HG03342 (cell line): ENCODE results near the gene RNF7.
"Not testable (repeated sequence)": the region's sequence is repeated elsewhere in the genome, so short reads cannot be mapped to it uniquely, and the experiment has no call there.

Experiments
- ATAC-seq: cut with Tn5 transposase; IDR thresholded peaks from one replicate; pipeline ENCODE4 v1.9.1; 2021; ENCODE audit warnings: mild to moderate bottlenecking, moderate library complexity; ENCODE audit not compliant: unreplicated experiment

The RNF7 gene

GRCh38 chr3:141735176-141735575 lies 2.9 kb upstream of the RNF7 start:
- no peak for ATAC-seq

DNA sequence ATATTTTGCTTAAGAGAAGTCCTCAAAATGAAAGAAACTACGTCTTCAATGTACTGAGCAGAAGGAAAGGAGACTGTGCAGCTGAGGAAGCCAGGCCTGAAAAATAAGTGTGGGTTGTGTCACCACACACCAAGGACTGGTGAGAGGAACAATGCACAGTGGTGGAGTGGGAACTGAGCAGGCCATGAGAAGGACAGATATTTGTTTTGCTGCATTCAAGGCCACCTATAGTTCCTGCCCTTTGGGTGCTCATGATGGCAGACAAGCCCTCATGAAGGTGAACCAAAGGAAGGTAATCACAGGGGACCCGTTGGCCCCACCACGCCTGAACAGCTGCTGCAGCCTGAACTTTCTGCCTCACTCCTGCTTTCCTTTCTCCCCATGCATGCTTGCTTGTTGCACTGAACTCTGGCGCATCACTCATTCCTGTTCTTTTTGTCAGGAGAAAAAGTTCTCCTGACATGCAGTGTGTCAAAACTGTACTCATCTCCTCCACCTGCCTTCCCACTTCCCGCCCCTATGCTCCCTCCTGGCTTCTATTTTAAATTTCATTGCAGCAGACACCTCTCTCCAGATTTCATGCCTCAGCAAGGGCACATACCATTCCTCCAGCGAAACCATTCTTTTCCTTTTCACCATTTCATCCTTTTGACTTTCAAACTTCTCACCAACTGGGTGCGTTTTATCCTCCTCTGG lies 2.2 kb upstream of the RNF7 start:
- ATAC-seq: no peak

DNA sequence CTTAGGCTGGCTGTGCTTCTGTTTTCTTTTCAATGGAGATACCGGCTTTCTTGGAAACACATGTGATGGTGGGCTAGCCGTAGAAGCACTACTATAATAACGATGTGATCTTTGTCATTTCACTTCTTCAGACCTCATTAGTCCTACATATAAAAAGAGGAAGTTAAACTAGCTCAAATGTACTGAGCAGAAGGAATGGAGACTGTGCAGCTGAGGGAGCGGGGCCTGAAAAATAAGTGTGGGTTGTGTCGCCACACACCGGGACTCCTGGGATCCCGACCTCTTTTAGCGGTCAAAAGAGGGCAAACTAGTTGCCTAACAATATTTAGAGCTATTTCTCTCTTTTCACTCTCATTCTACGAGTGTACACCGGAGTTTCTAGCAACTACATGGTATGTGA lies 1.0 kb upstream of the RNF7 start:
- no peak for ATAC-seq

GRCh38 chr3:141737678-141738021 lies 448 bp upstream of the RNF7 start:
- no peak for ATAC-seq

DNA sequence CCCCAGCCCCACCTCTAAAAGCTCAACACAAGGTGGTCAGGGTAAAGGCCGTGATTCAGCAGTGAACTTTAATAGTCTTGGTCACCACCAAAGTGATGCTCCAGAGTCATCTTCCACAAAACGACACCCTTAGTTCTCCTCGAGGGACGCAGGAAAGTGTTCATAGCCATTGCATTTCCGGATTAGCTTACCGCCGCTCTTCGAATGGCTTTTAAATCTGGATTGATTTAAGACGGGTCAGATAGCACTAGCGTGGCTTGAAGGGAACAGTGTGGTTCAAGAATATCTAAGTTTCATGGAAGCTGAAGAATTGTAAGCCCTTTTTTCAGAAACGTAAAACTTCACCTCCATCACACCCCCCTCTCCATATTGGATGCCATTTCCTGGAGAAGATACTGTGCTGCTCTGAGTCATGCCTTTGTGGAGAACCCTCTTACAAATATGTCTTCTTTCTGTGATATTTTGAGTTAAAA lies 829 bp downstream of the RNF7 start:
- no peak for ATAC-seq

DNA sequence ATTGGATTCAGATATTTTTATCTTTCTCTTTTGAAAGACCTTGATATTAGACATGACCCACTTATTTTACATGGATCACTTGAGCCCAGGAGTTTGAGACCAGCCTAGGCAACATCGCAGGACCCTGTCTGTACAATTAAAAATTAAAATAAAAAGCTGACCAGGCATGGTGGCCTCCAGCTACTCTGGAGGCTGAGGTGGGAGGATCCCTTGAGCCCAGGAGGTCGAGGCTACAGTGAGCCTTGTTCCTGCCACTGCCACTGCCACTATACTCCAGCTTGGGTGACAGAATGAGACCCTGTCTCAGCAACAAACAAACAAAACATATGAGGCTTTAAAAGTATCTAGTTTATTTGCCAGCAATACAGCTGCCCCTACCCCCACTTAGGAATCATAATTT lies 1.6 kb downstream of the RNF7 start:
- no peak for ATAC-seq

DNA sequence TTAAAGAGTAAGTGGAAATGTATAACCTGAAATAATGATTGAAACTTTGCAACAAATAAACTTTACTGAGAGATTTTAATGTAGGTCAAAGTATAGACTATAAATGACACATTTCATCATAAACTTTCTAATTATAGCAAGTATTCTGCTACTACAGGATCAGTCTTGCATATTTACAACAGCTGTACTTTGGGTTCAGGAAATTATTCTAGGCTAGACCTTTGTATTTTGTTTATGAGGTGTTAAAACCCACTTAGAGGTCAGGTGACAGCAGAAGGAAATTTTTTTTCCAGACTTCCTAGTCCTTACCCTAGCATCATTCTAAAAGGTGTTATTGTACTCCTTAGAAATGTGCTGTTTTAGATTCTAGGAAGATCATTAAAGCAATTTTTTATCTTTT lies 2.3 kb downstream of the RNF7 start:
- no peak for ATAC-seq

GRCh38 chr3:141743305-141743704 lies 5.2 kb downstream of the RNF7 start:
- no peak for ATAC-seq

DNA sequence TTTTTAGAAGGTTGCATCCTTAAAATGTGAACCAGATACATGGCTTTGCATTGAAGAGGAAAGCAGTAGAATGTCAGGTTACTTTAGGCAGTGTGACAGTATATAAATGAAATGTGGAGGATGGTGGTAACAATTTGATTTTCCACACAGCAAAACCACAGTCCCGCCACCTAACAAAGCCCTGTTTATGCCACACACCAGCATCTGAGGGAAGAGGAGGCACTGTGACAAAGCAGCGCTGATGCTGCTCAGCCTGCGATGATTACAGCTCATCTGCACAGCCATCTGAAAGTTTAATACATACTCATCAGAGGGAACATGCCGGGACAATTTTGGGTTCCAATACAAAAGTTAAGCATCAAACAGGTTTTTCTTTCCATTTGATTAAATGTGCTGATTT lies 8.9 kb downstream of the RNF7 start:
- ATAC-seq: no peak

- ATAC-seq: no peak
These were observed 15.3 kb downstream of the RNF7 start for GRCh38 chr3:141753399-141753798.

- no peak for ATAC-seq
These were observed 15.9 kb downstream of the RNF7 start for GRCh38 chr3:141754032-141754431.

DNA sequence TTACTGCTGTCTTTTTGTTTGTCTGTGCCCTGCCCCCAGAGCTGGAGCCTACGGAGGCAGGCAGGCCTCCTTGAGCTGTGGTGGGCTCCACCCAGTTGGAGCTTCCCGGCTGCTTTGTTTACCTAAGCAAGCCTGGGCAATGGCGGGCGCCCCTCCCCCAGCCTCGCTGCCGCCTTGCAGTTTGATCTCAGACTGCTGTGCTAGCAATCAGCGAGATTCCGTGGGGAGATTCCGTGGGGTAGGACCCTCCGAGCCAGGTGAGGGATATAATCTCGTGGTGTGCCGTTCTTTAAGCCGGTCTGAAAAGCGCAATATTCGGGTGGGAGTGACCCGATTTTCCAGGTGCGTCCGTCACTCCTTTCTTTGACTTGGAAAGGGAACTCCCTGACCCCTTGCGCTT lies 24.5 kb downstream of the RNF7 start:
- ATAC-seq: not testable (repeated sequence)

- no peak for ATAC-seq
These were observed 25.1 kb downstream of the RNF7 start, which contains the start of gene GRK7 for GRCh38 chr3:141763088-141763750. Gene GRK7, plus strand, starts transcription at chr3:141763408. Its CDS starts 14,877 bp downstream, at chr3:141778285.

DNA sequence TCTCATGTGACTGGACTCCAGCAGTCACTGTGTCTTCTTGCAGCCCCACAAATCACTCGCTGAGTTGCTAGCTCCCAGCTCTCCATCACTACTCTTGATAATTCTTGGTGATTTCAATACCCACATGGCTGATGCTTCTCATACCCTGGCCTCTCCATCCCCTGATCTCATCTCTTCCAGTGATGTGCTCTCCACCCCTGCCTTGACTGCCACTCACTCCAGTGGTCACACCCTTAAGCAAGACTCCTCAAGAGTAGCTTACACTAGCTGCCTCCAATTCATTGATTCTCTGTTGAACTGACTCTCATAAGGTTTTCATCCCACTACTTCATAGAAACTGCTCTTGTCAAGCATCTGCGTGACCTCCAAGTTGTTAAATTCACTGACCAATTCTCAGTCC lies 25.9 kb downstream of the RNF7 start:
- no peak for ATAC-seq

DNA sequence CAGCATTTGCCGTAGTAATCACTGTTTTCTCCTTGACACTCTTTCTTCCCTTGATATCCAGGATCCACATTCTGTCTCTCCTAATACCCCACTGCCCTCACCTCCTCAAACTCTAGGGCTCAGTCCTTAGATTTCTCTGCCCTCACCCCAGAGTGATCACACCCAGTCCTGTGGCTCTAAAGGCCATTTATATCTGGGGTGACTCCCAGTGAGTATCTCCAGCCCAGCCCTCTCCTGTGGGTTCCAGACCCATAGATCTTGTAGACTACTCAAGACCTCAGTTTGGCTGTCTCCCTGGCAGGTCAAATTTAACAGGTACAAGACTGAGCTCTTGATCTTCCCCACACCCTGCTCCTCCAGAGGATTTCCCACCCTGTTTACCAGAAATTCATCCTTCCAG lies 26.4 kb downstream of the RNF7 start:
- ATAC-seq: no peak

GRCh38 chr3:141764986-141765385 lies 26.9 kb downstream of the RNF7 start:
- ATAC-seq: no peak

DNA sequence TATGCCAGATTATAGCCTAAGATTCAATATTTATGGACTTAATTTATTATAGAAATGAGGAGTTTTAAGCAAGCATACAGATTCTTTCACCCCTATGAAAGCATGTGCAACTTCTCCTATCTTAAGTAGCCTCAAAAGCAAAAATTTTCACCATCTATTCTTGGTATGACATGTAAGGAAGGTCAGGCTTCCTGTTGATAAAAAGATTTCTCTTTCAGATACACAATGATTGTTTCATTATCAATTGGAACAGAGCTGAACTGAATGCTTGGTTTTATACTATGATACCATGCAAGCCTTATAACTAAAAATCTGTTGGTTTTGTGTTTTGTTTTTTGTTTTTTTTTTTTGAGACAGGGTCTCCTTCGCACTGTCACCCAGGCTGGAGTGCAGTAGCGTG lies 29.0 kb downstream of the RNF7 start:
- ATAC-seq: no peak

GRCh38 chr3:141769221-141769894 lies 31.3 kb downstream of the RNF7 start:
- no peak for ATAC-seq

DNA sequence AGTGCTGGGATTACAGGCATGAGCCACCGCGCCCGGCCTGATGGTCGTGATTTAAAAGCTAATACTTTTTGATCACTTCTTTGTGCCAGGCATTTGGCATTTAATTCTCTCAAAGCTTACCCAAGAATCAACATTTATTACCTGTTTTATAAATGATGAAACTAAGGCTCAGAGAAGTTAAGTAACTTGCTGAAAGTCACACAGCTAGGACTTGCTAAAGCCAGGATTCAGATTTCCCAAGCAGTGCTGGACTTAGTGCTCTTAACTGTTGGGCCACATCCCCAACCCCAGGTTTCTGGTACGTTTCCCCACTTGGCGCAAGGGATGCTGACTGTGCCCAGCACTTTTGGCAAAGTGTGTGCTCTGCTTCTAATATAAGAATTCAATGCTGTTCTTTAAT lies 35.6 kb downstream of the RNF7 start:
- ATAC-seq: no peak

DNA sequence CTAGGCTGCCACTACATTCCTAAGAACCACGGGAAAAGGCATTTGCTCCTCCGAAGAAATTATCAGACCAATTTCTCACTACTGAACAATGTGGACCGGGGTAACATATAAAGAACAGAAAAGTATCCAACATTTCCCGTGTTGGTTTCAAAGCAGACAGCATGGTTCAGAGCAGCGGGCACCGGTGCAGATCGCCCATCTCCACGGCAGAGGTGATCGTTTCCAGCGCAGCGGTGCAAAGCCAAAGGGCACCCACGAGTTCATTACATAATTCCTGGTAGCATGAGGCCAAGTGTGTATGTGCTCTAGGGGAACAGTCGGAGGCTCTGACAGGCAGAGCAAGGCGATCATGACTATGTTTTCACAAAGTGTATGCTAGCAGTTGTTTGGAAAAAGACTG lies 38.3 kb downstream of the RNF7 start:
- no peak for ATAC-seq

- no peak for ATAC-seq
These were observed 38.8 kb downstream of the RNF7 start for GRCh38 chr3:141776885-141777284.
